Inflammatory macrophage treated with lipopolysaccharide for 4 hours (primary cell): ENCODE results near the gene CCDC57.

Experiments used
- DNase-seq: peaks from one replicate; pipeline ENCODE4 v3.0.0-alpha.2; 2020

CCDC57 gene

DNA sequence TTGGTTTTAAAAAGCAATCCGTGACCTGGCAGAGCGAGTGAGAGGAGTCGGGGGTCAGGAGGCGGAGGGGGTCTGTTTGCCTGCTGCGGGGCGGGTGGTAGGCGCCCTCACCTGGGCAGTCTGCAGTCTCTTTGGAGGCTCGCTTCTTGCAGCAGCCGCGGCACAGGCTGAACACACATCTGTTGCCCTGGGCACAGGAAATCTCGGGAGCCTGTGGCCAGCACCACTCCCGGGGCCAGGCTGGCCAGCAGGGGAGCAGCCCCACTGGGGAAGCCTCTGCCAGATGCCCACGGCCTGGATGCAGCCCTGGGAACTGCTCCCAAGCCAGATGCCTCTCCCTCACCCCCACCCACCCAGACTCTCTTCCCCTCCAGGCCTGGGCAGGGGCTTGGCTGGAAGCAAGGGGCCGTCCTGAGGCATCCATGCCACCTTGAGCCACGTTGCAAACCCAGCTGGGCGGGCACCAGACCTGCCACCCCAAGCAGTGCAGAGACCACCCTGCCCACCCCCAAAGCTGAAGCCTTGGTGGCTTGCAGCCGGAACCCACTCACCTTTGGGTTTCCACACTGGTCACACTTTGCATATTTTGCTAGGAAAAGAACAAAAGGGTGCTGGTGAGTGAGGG, 154.3 kb downstream of the CCDC57 start:
- no peak for DNase-seq

DNA sequence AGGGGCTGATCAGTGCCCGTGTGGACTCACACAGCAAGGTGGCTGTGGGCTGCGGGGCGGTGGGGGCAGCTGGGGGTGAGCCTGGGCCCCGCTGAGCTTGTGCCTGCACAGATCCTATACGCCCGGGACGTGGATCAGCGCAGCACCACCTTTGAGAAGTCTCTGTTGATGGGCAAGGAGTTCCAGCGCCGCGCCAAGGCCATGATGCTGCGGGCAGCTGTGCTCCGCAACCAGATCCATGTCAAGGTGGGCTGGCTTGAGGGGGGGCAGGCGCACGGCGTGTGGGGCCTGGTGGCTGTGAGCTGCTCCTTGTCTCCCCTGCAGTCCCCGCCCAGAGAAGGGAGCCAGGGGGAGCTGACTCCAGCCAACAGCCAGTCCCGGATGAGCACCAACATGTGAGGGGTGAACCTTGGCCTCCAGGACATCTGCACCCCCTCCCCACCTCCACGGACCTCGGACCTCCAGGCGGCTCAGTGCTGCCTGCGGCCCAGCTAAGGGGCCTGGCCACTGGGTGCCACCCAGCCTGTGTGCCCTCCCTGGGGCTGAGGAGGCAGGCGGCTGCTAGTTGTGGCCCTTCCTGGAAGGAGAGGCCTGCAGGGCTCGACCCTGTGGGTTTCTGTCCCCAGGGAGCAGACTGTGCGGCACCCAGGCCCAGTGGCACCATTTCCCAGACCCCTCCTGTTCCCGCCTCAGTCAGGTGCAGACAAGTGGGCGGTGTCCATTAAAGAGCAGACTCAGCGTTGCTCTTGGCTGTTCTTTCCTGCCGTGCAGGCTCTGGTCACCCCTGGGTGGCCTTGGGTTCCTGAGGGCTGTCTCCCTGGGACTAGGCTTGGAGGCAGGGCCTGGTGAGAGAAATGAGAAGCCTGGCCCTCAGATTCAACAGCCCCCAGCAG, 155.7 kb downstream of the CCDC57 start:
- no peak for DNase-seq

GRCh38 chr17:82055965-82056728, 156.5 kb downstream of the CCDC57 start:
- DNase-seq = no peak

GRCh38 chr17:82055023-82055964, 157.3 kb downstream of the CCDC57 start:
- no peak for DNase-seq

- DNase-seq = no peak
These were observed 158.2 kb downstream of the CCDC57 start for GRCh38 chr17:82054351-82055022.

- DNase-seq = no peak
These were observed 158.9 kb downstream of the CCDC57 start for GRCh38 chr17:82053556-82054263.

DNA sequence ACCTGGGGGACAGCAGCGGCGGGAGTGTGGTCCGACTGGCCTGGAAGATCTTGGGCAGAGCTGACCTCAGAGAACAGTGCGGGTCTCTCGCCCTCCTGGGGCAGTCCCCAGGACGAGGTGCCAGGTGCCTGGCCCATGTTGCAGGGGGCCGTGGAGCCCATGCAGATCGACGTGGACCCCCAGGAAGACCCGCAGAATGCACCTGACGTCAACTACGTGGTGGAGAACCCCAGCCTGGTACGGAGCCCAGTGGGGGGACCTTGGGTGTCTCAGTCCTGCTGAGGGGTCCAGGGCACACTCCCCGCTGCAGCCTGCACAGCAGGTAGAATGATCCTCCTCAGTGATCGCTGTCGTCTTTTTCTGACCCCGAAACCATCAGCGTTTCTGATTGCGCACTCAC, 159.5 kb downstream of the CCDC57 start:
- no peak for DNase-seq

DNA sequence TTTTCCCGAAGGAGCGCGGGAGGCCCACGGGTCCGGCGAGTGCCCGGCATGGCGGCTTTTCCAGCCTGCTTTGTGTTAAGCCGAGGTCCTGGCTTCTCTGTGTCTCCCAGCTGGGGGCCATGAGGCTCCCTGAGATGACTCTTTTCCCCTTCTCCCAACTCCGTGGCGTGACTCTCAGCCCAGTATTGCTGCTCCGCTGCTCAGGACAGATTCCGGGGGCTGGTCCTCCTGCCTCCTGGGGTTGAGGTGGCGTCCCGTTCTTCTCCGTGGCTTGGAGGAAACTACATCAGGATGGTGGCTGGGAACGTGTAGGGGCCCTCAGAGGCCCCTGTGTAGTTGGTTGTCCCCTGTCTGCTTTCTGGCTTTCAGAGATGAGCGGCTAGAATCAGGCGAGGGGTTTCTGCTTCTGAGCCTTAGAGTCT, 160.0 kb downstream of the CCDC57 start:
- no peak for DNase-seq

- peak; percentile 70 for DNase-seq
These were observed 160.6 kb downstream of the CCDC57 start, which contains the start of the genes GPS1 and RFNG for GRCh38 chr17:82051776-82052637. Gene GPS1 (plus strand): TSS chr17:82051898. CDS start chr17:82051932, 34 bp downstream. Gene RFNG (minus strand): TSS chr17:82051811. CDS start chr17:82051766, 45 bp downstream.
